Ovary (tissue), 3 donors: ENCODE results near the gene PPP1R9A.
"Not testable (repeated sequence)": the region's sequence is repeated elsewhere in the genome, so short reads cannot be mapped to it uniquely, and the experiment has no call there.

Experiments
- CTCF ChIP-seq, 3 donors: fragments of 450-650 bp in 2 of 3; fragments of 200-600 bp in 1 of 3; IDR thresholded peaks; one replicate each; pipeline versions ENCODE4 v1.5.1 to v1.8.0; 2016 to 2022; ENCODE audit warnings: antibody characterized with exemption in 3 of 3, mild to moderate bottlenecking in 1 of 3
- POLR2A ChIP-seq: fragments of 450-650 bp; IDR thresholded peaks from one replicate; pipeline ENCODE4 v1.6.1; 2017; ENCODE audit warnings: antibody characterized with exemption, mild to moderate bottlenecking, moderate library complexity
- donor health status: DM: no; HTN: no; CAD: no.

GRCh38 chr7:95008773-95009172 lies 101.4 kb downstream of the PPP1R9A start:
- TF ChIP-seq CTCF (IDR thresholded peaks at IDR 0.05); POLR2A: not testable (repeated sequence)
